ENCODE results near the gene BCHE.

The BCHE gene

DNA sequence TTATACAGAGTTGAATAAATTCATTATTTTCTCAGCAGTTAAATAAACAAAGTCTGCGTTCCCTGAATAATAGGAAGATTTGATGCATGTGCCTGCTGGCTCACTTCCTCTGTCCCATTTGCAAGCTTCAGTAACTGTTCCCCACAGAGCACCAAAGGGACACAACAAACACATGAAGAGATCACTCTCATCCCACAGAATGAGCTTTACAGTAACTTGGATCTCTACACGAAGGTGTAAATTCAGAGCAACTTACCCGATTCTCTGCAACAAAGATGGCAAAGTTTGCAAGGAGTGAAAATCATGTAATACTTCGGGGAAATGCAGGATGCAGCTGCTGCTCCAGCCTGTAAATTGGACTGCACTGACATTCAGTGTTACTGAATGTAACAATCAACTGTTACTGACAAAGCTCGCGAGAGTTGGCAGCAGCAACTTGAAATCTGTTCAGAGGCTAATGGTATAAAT, at the start of gene BCHE:
BCHE (minus strand) TSS at position 366 of the 468 bp plus-strand sequence. CDS start 6,390 bp downstream, outside the sequence.
- DNase-seq, result no peak

DNA sequence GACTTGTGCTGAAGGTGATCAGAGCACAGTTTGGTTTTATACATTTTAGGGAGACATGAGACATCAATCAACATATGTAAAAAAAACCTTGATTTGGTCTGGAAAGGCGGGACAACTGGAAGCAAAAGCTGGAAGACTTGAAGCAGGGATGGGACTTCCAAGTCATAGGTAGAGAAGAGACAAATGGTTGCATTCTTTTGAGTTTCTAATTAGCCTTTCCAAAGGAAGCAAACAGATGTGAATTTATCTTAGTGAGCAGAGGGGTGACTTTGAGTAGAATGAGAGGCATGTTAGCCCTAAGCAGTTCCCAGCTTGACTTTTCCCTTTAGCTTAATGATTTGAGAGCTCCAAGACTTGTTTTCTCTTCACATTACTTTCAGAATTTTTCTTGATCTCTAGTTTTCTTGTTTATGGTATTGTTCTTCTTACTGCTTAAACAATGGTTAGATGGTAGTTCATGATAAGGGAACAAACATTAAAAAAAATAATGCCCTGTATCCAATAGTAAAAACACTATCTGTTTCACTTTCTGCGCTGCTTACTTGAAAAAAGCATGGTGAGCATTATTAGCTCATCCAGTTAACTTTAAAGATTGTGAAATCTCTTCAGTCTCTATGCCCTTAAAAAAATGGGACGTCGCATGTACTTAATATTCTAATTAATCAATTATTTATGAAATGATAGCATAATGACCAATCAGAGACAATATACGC, 48.5 kb upstream of the BCHE start:
- no peak for DNase-seq

- no peak for DNase-seq
These were observed 47.3 kb upstream of the BCHE start for GRCh38 chr3:165884518-165884917.

DNA sequence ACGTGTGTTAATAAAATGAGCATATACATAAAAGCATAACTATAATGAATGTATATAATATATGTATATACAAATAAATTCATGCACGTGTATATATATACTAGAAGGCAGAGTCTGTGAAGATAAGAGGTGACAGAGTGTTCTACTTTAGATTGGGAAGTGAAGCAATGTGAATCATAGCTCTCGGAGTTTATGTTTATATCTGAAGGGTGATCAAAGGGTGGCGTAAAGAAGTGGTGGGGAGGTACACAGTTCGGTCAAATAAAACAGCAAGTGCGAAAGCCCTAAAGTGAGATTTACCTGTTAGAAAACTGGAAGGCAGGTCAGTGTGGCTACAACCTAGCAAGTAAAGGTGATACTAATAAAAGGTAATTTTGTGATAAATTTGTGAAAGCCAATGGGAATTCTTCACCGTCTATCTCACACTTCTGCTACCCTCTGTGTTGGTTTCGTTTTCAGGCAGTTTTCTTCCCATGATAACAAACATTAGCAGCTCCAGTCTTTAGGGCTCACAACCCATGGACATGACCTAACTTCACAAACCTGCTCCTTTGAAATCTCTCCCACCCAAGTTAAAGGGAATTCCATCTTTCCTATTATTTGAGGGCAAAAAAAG, 46.7 kb upstream of the BCHE start:
- no peak for DNase-seq

DNA sequence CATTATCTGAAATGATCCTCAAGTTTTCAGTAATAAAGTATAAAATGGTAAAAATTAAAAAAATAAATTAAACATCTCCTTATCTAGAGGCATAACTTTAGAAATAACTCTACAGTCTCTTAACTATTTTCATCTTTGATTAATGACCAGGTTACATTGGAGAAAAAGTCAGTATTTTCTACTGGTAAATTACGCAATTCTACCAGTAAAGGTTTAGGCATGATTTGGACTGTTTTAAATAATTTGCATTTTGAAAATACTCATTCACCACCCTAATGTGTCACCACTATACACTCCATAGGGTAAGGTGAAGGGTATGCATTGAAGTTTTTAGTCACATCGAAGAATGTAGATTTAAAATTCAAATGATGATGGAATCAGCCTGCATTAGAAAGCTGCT, 45.9 kb upstream of the BCHE start:
- DNase-seq, result no peak

GRCh38 chr3:165875644-165876043, 38.4 kb upstream of the BCHE start:
- no peak for DNase-seq

DNA sequence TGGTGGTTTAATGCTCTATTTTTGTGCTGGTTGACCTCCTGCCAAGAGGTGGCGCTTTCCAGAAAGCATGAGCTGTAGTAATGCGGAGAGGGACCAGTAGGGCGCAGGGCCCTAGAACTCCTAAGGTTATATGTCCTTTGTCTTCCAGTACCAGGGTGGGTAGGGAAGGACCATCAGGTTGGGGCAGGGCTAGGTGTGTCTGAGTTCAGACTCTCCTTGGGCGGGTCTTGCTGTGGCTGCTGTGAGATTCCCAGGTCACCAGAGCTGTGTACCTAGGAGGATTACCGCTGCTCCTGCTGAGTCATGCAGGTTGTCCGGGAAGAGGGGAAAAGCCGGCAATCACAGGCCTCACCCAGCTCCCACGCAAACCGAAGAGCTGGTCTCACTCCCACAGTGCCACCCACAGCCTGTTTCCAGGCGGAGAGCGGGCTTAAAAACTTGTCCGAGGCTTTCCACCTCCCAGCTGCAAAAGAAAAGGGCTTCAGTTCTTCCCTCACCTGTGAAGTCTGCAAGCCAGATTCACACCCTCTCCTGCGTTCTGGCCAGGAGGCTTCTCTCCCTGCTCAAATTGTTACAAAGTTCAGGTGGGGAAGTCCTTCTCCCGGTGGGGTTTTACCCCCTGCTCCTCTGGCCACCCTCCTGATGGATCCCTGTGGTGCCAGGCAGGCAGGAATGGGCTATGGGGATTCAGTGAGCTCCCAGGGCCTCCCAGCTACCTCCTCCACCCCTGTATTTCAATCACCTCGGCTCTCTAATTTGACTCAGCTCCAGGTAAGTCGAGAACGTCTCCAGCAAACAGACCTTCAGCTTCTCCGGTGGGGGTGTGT, 37.7 kb upstream of the BCHE start:
- no peak for DNase-seq

DNA sequence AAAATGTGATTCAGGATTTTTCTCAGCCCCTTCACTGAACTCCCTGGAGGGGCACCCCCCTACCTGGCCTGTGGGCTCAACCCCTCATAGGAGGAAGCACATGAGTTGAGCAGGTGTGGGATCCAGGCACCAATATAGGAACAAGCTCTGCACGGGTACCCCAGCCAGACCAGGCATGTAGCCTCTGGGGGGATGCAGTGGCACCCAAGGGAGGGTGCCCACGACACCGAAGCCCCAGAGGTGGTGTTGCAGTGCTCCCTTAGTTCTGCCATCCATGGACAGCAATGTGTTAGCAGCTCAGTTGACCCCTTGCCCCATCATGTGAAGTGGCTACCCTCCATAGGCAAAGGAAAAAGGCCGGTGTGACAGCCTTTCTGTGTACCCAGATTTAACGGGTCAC, 30.9 kb upstream of the BCHE start:
- no peak for DNase-seq

GRCh38 chr3:165859061-165859460, 21.8 kb upstream of the BCHE start:
- no peak for DNase-seq

DNA sequence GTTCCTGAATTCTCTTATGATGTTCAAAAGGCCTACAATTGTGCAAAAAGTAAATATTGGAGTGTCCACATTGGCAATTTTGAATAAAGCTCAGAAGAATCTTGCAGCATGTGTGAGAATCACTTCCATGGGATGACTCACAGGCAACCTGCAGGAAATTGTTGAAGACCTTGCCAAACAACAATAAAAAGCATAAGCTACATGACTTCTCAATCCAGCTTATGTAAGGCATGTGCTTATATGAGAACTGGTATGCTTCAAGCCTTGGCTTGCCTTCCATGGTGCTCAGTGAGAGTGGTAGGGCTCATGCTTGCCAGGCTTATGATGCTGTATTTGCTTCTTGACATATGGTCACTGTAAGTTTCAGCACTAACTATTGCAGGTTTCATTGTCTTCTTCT, 18.4 kb upstream of the BCHE start:
- no peak for DNase-seq

- no peak for DNase-seq
These were observed 17.5 kb upstream of the BCHE start for GRCh38 chr3:165854696-165855095.

- DNase-seq, result no peak
These were observed 15.5 kb upstream of the BCHE start for GRCh38 chr3:165852711-165853110.

DNA sequence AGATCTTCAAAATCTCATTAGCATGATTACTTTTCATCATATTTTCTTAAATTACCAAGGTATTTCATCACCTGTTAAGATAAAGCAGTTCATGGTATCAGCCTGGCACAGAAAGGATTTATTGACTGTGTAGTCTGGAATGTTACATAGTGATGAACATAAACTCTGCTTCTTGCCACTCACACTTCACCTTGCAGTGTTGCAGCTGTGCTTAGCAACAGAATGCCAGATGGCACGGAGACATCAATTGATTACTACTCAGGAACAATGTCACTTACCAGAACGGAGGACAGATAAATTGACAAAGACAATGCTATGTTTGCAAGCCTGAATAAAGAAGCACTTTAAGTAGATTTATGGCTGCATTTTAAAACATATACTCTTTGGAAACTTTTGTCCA, 15.0 kb upstream of the BCHE start:
- no peak for DNase-seq

DNA sequence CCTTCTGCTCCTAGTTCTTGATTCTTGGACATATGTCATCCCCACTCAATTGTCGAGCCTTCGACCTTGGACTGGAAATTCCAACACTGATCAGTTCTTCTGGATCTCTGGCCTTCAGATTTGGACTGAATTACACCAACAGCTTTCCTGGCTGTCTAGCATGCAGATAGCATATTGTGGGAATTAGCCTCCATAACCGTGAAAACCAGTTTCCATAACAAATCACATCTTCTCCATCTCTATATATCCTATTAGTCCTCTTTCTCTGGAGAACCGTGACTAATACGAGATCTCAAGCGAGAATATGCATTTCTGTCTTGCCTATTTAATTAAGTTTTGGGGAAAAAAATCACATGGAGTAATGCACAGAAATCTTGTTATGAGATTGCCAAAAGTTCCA, 8.8 kb upstream of the BCHE start:
- no peak for DNase-seq

DNA sequence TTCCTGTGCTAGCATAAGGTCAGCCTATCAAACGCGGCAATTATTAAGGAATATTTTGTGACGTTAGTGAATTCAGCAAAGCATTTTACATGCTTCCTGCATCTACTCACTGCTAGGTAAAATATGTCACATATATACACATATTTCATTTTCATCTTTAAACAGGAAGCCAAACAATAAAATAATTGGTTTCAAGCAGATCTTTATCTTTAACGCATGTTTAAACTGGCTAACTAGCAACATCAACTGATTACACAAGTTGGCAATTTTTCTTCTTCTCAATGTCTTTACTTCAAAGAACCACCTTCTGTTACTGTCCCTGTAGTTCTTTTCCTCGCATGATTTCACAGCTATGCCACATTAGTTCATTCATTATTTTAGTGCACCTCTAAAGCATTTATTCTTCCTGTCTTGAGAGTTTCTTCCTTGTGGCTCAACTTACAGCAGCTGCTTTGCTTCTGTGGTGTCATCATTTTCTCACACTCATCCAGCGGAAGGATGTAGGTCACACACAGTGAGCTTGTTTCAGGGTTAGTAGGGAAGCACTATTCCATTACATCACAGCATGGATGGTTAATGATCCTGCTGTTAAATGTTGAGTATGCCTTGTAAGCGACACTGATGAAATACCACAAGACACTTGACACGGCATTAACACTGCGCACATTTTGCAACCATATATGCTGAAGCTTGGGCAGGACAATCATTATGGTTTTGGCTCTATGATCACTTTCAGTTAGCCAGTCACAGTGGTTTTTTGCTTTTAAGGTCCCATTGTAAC, 2.3 kb upstream of the BCHE start:
- no peak for DNase-seq

- DNase-seq, result no peak
These were observed 578 bp upstream of the BCHE start for GRCh38 chr3:165837801-165838200.

DNA sequence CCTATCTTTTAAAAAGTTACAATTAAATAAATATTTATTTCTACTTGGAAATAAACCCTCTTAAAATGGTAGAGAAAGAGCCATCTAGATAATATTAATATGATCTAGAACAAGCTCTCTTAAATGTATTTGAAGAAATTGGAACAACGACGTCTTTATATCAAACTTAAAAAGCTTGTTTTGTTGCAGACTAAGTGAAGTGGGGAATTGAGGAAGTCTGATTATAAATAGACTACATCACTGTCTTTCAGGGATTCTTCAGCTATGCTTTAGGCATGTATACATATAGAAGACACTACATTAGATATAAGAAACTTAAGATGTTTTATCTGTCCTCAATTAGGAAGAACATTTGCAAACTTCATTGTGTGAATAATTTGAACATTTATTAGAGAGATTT, 1.8 kb downstream of the BCHE start:
- DNase-seq, result no peak

- DNase-seq, result no peak
These were observed 6.5 kb downstream of the BCHE start for GRCh38 chr3:165830746-165831145.

GRCh38 chr3:165827883-165828282, 9.3 kb downstream of the BCHE start:
- no peak for DNase-seq

GRCh38 chr3:165827233-165827632, 10.0 kb downstream of the BCHE start:
- no peak for DNase-seq

- no peak for DNase-seq
These were observed 16.5 kb downstream of the BCHE start for GRCh38 chr3:165820671-165821123.

GRCh38 chr3:165817160-165817709, 20.0 kb downstream of the BCHE start:
- no peak for DNase-seq

DNA sequence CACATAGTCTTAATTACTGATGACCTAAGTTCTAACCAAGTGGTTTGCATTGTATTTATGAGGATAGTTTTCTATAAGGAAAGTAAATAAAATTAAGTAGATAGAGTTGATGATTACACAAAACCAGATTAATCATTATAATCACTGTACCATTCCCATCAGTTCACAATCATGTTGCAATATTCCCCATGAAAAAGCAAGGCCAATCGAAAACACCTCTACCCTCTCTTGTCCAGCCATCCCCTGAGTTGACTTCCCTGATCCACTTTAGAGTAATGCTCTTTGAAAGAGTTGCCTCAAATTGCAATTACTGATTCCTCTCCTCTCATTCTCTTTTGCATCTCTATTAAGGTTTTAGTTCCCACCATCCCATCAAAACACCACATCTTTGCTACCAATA, 21.0 kb downstream of the BCHE start:
- DNase-seq, result no peak
